ACHN (cell line): ENCODE data around the gene BCL2L13.
A peak's percentile ranks its signal among the peaks of the same experiment; 100 is the strongest.
"Not testable (repeated sequence)": the region's sequence is repeated elsewhere in the genome, so short reads cannot be mapped to it uniquely, and the experiment has no call there.

Experiments
- DNase-seq: peaks from one replicate; pipeline ENCODE4 v3.0.0-alpha.2; 2015
- in situ Hi-C: cut with HindIII; loops from 2 replicates; pipeline ENCODE4 v1.10.0; 2017; ENCODE audit warnings: low sequenced_read_pairs, low pct_ligation_motif_present, low pct_unique_long_range_greater_than_20kb

The BCL2L13 gene

GRCh38 chr22:17633217-17633997, 5.2 kb upstream of the BCL2L13 start:
- in situ Hi-C loops, result no loop called here
- DNase-seq, result peak; percentile 85

- in situ Hi-C loops, result no loop called here
- DNase-seq, result no peak
These were observed 4.6 kb upstream of the BCL2L13 start for GRCh38 chr22:17633998-17634323.

DNA sequence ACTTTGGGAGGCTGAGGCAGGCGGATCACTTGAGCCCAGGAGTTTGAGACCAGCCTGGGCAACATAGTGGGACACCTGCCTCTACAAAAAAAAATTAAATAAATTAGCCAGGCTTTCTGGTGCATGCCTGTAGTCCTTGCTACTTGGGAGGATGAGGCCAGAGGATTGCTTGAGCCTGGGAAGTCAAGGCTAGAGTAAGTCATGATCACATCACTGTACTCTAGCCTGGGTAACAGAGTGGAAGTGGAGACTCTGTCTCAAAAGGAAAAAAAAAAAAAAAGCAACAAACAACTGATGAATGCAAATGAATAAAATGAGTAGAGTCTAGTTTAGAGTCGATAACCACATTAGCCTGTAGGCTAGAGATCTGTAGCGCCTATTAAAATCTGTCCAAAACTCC, 3.9 kb upstream of the BCL2L13 start:
- no peak for DNase-seq
- in situ Hi-C loops, result no loop called here

DNA sequence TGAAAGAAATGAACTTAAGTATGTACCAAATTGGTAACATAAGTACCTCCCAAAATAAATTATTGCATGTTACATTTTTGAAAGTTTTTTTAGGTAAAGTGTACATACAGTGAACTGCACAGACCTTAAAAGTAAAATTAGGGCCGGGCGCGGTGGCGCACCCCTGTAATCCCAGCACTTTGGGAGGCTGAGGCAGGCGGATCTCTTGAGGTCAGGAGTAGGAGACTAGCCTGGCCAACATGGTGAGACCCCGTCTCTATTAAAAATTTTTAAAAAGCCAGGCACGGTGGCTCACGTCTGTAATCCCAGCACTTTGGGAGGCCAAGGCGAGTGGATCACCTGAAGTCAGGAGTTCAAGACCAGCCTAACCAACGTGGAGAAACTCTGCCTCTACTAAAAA, 1.7 kb upstream of the BCL2L13 start:
- DNase-seq, in situ Hi-C loops: not testable (repeated sequence)

DNA sequence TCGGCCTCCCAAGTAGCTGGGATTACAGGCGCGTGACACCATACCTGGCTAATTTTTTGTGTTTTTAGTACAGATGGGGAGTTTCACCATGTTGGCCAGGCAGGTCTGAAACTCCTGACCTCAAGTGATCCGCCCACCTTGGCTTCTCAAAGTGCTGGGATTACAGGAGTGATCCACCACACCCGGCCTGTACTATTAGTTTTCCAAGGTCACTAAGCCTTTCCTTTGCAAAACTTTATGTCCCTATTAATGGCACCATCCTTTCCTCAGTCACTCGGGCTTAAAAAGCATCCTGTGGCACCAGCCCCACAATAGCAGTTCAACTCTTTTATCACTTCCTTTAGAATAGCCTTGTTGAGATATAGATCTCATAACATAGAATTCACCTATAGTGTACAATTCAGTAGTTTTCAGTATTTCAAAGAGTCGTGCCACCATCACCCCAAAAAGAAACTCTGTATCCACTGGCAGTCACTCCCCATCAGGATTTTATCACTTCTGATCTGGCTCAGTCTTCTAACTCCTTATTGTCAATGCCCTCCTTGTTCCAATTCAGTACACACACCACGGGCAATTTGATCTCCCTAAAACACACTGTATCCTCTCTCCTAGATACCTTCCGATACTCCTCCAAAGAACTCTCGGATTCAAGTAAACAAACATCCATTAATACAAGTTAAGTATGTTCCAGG, 921 bp upstream of the BCL2L13 start:
- no peak for DNase-seq
- in situ Hi-C loops, result no loop called here

GRCh38 chr22:17638182-17638431, 450 bp upstream of the BCL2L13 start:
- in situ Hi-C loops, result no loop called here
- DNase-seq, result peak; percentile 69

- in situ Hi-C loops, result no loop called here
- peak; percentile 45 for DNase-seq
These were observed 737 bp downstream of the BCL2L13 start for GRCh38 chr22:17639247-17639741.

- DNase-seq, result no peak
- in situ Hi-C loops, result no loop called here
These were observed 2.7 kb downstream of the BCL2L13 start for GRCh38 chr22:17641269-17641668.

DNA sequence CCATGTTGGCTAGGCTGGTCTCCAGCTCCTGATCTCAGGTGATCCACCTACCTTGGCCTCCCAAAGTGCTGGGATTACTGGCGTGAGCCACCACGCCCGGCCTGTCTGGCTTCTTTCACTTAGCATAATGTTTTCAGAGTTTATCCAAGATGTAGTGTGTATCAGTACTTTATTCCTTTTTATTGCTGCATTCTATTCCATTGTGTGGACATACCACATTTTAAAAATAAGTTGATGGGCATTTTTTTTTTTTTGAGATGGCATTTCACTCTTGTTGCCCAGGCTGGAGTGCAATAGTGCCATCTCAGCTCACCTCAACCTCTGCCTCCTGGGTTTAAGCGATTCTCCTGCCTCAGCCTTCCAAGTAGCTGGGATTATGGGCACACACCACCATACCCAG, 3.8 kb downstream of the BCL2L13 start:
- DNase-seq, in situ Hi-C loops: not testable (repeated sequence)

GRCh38 chr22:17647452-17647851, 8.9 kb downstream of the BCL2L13 start:
- DNase-seq, result no peak
- in situ Hi-C loops, result no loop called here

DNA sequence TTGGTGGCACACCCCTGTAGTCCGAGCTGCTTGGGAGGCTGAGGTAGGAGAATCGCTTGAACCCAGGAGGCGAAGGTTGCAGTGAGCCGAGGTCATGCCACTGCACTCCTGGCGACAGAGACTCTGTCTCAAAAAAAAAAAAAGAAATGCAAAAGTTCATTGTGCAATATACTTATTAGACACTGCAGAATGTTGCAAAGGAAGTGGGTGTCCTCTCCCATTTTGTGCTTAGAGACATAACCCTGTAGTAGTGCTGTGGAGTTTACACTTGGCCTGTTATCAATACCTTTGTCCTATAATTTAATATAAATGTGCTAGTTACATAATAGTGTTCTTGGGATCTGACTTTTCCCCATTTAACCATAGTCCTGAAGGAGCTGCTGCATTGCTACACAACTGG, 9.4 kb downstream of the BCL2L13 start:
- in situ Hi-C loops, result no loop called here

GRCh38 chr22:17648569-17648968, 10.0 kb downstream of the BCL2L13 start:
- in situ Hi-C loops, result no loop called here
- DNase-seq, result no peak

More for the DNA sequence above, 9.4 kb downstream of the BCL2L13 start:
- DNase-seq, result no peak

GRCh38 chr22:17655289-17655688, 16.7 kb downstream of the BCL2L13 start:
- in situ Hi-C loops, result no loop called here
- no peak for DNase-seq

DNA sequence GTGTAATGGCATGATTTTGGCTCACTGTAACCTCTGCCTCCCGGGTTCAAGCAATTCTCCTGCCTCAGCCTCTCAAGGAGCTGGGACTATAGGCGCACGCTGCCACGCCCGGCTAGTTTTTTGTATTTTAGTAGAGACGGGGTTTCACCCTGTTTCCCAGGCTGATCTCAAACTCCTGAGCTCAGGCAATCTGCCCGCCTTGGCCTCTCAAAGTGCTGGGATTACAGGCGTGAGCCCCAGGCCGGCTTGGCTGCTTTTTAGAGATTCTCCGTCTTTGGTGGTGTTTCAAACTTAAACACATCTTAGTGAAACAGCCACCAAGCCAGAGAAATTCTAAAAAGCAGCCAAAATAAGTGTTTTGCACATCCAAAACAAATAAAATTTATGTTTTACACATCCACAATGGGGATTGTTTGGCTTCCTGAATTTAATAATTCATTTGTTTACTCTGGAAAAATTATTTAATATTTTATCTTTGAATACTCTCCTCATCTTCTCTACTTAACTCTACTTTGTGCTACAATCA, 18.4 kb downstream of the BCL2L13 start:
- in situ Hi-C loops, result no loop called here
- no peak for DNase-seq

GRCh38 chr22:17664414-17665055, 26.0 kb downstream of the BCL2L13 start:
- in situ Hi-C loops, result no loop called here

GRCh38 chr22:17665248-17665647, 26.7 kb downstream of the BCL2L13 start:
- in situ Hi-C loops, result no loop called here
- DNase-seq, result no peak

More at GRCh38 chr22:17664414-17665055, 26.0 kb downstream of the BCL2L13 start:
- DNase-seq, result no peak

- no peak for DNase-seq
- in situ Hi-C loops, result no loop called here
These were observed 27.3 kb downstream of the BCL2L13 start for GRCh38 chr22:17665854-17666253.

GRCh38 chr22:17671521-17672092, 33.0 kb downstream of the BCL2L13 start:
- DNase-seq, in situ Hi-C loops: not testable (repeated sequence)

- in situ Hi-C loops, result no loop called here
- DNase-seq, result no peak
These were observed 33.9 kb downstream of the BCL2L13 start for GRCh38 chr22:17672417-17672991.
